K562 (cell line): ENCODE measurements around the gene OPCML. TPM values are rescaled to one million over a fixed set of nuclear protein-coding genes. Genes with fewer than 3 reads are reported as not detected.

Experiments used
- ATAC-seq: fragments of 200-7000 bp; cut with Tn5 transposase; 3 replicates; pipeline ENCODE4 v1.9.1; 2020; ENCODE audit warnings: moderate library complexity
- BruUV-seq: library from RNA; stranded (reverse); fragments of 400-500 nt; replicated peaks from 2 replicates; lab custom pipeline; 2021; lab: Mats Ljungman, UMichigan
- CTCF ChIA-PET: fragments of 300-600 bp; formaldehyde crosslinking; extraction: SDS; loops from one replicate; lab custom pipeline; 2021; ENCODE audit warnings: low intra/inter-chr PET ratio; lab: Yijun Ruan, JAX
- POLR2A ChIA-PET: fragments of 300-600, 350-650 bp; sonication (Branson Sonifier 250); formaldehyde crosslinking; extraction: SDS; loops from one replicate; lab custom pipeline; 2021; ENCODE audit warnings: antibody characterized with exemption, inconsistent platforms; lab: Yijun Ruan, JAX
- DNase-seq, 4 experiments: peaks; one replicate each; pipeline versions ENCODE4 v3.0.0 to v3.0.0-alpha.2; 2011 to 2018; ENCODE audit warnings: low spot score in 3 of 4, mixed read lengths in 3 of 4; ENCODE audit errors: extremely low read depth in 1 of 4
- FAIRE-seq: peaks from 2 replicates; lab custom pipeline; 2011; peaks lifted over from hg19 to GRCh38; lab: Jason Lieb, UNC
- H2AFZ ChIP-seq: 2 replicates; pipeline ENCODE4 v1.6.0; 2011; ENCODE audit warnings: low read depth, low read length, control low read depth, inconsistent platforms
- H3K27ac ChIP-seq: fragments of 200-600 bp; 3 replicates; pipeline ENCODE4 v1.8.0; 2011; ENCODE audit warnings: low read depth, mild to moderate bottlenecking, control low read depth, inconsistent platforms, low read length, moderate library complexity, mixed read lengths; ENCODE audit errors: extremely low read depth
- H3K27me3 ChIP-seq, 2 experiments: fragments of 300-600 bp in 1 of 2; 2 replicates in 1 of 2; 3 replicates in 1 of 2; pipeline versions ENCODE4 v1.6.0 to v1.8.0; 2011; ENCODE audit warnings: inconsistent platforms in 2 of 2, low read length in 2 of 2, mild to moderate bottlenecking in 1 of 2, mixed read lengths in 1 of 2, moderate library complexity in 1 of 2; ENCODE audit not compliant: control insufficient read depth in 2 of 2, insufficient read depth in 2 of 2
- H3K36me3 ChIP-seq: fragments of 300-600 bp; 3 replicates; pipeline ENCODE4 v1.8.0; 2011; ENCODE audit warnings: mild to moderate bottlenecking, low read length, inconsistent platforms; ENCODE audit not compliant: control insufficient read depth, insufficient read depth
- H3K4me1 ChIP-seq, 2 experiments: fragments of 200-600 bp in 1 of 2; replicated peaks in 1 of 2; 2 replicates in 1 of 2; 3 replicates in 1 of 2; pipeline versions ENCODE4 v1.5.1 to v1.8.0; 2011; ENCODE audit warnings: inconsistent platforms in 2 of 2, low read length in 2 of 2, mild to moderate bottlenecking in 1 of 2, mixed read lengths in 1 of 2, moderate library complexity in 1 of 2; ENCODE audit not compliant: control insufficient read depth in 2 of 2, insufficient read depth in 2 of 2
- H3K4me2 ChIP-seq: 2 replicates; pipeline ENCODE4 v1.6.1; 2011; ENCODE audit warnings: low read length, control low read depth, inconsistent platforms, mixed read lengths; ENCODE audit not compliant: insufficient read depth
- H3K4me3 ChIP-seq: fragments of 200-600 bp; sonication (generic), shearing (Covaris generic); 2 replicates; pipeline ENCODE4 v1.5.1; 2016; ENCODE audit warnings: control low read depth, inconsistent platforms
- H3K79me2 ChIP-seq: fragments of 200-600 bp; 3 replicates; pipeline ENCODE4 v1.8.0; 2011; ENCODE audit warnings: low read length, inconsistent platforms; ENCODE audit not compliant: control insufficient read depth, insufficient read depth
- H3K9ac ChIP-seq, 2 experiments: 2 replicates each; pipeline versions ENCODE4 v1.6.0 to v1.6.1; 2011; ENCODE audit warnings: low read depth in 2 of 2, low read length in 2 of 2, control low read depth in 1 of 2, inconsistent platforms in 1 of 2, mild to moderate bottlenecking in 1 of 2, mixed read lengths in 1 of 2; ENCODE audit not compliant: insufficient read depth in 1 of 2
- H3K9me1 ChIP-seq: one replicate; pipeline ENCODE4 v1.6.0; 2011; ENCODE audit warnings: inconsistent platforms, mild to moderate bottlenecking, low read length, moderate library complexity; ENCODE audit not compliant: control insufficient read depth, insufficient read depth
- H3K9me3 ChIP-seq: replicated peaks from 2 replicates; pipeline ENCODE4 v1.5.1; 2011; ENCODE audit warnings: low read depth, low read length, inconsistent platforms; ENCODE audit not compliant: control insufficient read depth, insufficient read depth
- H4K20me1 ChIP-seq: replicated peaks from 2 replicates; pipeline ENCODE4 v1.6.1; 2011; ENCODE audit warnings: low read length, inconsistent platforms, mixed read lengths; ENCODE audit not compliant: control insufficient read depth, insufficient read depth
- CAMTA2 ChIP-seq: fragments of 250-450 bp; sonication (Bioruptor Pico); conservative IDR thresholded peaks from 2 replicates; pipeline ENCODE4 v1.5.1; 2022
- MECOM ChIP-seq: fragments of 250-450 bp; sonication (Bioruptor Pico); IDR thresholded peaks from 2 replicates; pipeline ENCODE4 v1.8.0; 2022; ENCODE audit warnings: inconsistent platforms
- RBM15 ChIP-seq: fragments of 200-400 bp; formaldehyde crosslinking; IDR thresholded peaks from 2 replicates; pipeline ENCODE4 v1.6.1; 2018; ENCODE audit warnings: mild to moderate bottlenecking, low read length, moderate library complexity; ENCODE audit not compliant: insufficient read depth
- RFX5 ChIP-seq: IDR thresholded peaks from 2 replicates; pipeline ENCODE4 v1.6.1; 2011; ENCODE audit warnings: low read depth, mild to moderate bottlenecking, improper control_type of control experiment, low read length
- TAF15 ChIP-seq: fragments of 200-400 bp; formaldehyde crosslinking; IDR thresholded peaks from 2 replicates; pipeline ENCODE4 v1.6.1; 2017; ENCODE audit warnings: mild to moderate bottlenecking, low read depth, low read length, moderate library complexity
- ZNF445 ChIP-seq: fragments of 250-450 bp; sonication (Bioruptor Pico); IDR thresholded peaks from 2 replicates; pipeline ENCODE4 v1.4.0; 2020; ENCODE audit warnings: low read depth, mild to moderate bottlenecking, moderate library complexity
- WGBS: fragments of 100-300 bp; shearing (Covaris generic); methylation state at CpG from one replicate; pipeline ENCODE4 v1.1.6; 2016; ENCODE audit warnings: low coverage, mixed read lengths; ENCODE audit not compliant: insufficient coverage; ENCODE audit errors: missing lambda C conversion rate; 5-methylcytosine and 5-hydroxymethylcytosine counted together
- in situ Hi-C: fragments of 300-500 bp; cut with MboI; formaldehyde crosslinking; loops from 4 replicates; pipeline ENCODE4 v1.15.0; 2018; ENCODE audit warnings: inconsistent platforms, mixed read lengths
- intact Hi-C: fragments of 100-400 bp; cut with micrococcal nuclease; formaldehyde crosslinking; loops from 2 replicates; pipeline ENCODE4 v1.14.2; 2022
- polyA plus RNA-seq, 8 experiments: library from polyadenylated mRNA; depleted of rRNA in 4 of 8; stranded (reverse) in 5 of 8; unstranded in 3 of 8; fragments of >200 nt; fragmentation: Nextera tagmentation in 2 of 8; fragmentation: Illumina TruSeq in 1 of 8; extraction: Ambion mirVana in 2 of 8; extraction: Trizol in 1 of 8; gene quantifications; 2 replicates each; pipeline versions ENCODE4 v1.2.1 to v1.2.3, GENCODE V29; 2011 to 2014; ENCODE audit warnings: inconsistent platforms in 1 of 8, missing spikeins in 1 of 8
- total RNA-seq, 7 experiments: library from RNA; depleted of rRNA in 6 of 7; stranded (reverse); fragments of >200 nt in 6 of 7; fragmentation: Illumina TruSeq in 2 of 7; extraction: Trizol in 2 of 7; gene quantifications; 2 replicates each; pipeline versions ENCODE4 v1.2.1 to v1.2.3, GENCODE V29; 2011 to 2021; ENCODE audit warnings: low replicate concordance in 1 of 7

Gene OPCML
- total and polyA plus RNA-seq, 9 of the 15 experiments (the other 6 are each of a cell fraction or from before 2014, with no cell fraction given) = not detected

- no peak for TF ChIP-seq TAF15
These were observed 1086.4 kb downstream of the OPCML start (continued) for GRCh38 chr11:132445859-132446291.

GRCh38 chr11:132444911-132445310 is 1087.4 kb downstream of the OPCML start:
- no peaks in the 10 kb centered on the region for H3K79me2 ChIP-seq
- POLR2A ChIA-PET = no interaction called here
- no peak overlapping the region for H3K4me3 ChIP-seq
- H3K4me2 ChIP-seq = no peak overlapping the region
- no TSS peak for BruUV-seq
- no peaks in the 10 kb centered on the region for H3K27me3 ChIP-seq
- intact Hi-C loops = no loop called here
- no peaks in the 10 kb centered on the region for H3K36me3 ChIP-seq
- in situ Hi-C loops = no loop called here
- H4K20me1 ChIP-seq = no peaks in the 10 kb centered on the region
- CTCF ChIA-PET = no interaction called here
- no peaks in the 10 kb centered on the region for H3K9me1 ChIP-seq
- 0% methylated on average over 4 of the region's 4 CpGs for whole genome bisulfite sequencing
- FAIRE-seq (no peak), ATAC-seq (no peak), DNase-seq (no peak)
- no peak overlapping the region for H3K27ac ChIP-seq
- TF ChIP-seq MECOM (no peak), CAMTA2 (no peak), RFX5 (no peak), ZNF445 (CRISPR knock-in tag) (no peak), RBM15 (no peak)
- no peaks in the 10 kb centered on the region; the same call in 1 of the 2 replicates for H3K9me3 ChIP-seq
- H3K9ac ChIP-seq = no peak overlapping the region
- no peak overlapping the region for H2AFZ ChIP-seq
- H3K4me1 ChIP-seq = no peaks in the 10 kb centered on the region
